Brain microvascular endothelial cell (primary cell): Measurements from ENCODE around the gene SLC26A3.
"Not testable (repeated sequence)": the region's sequence is repeated elsewhere in the genome, so short reads cannot be mapped to it uniquely, and the experiment has no call there.

Source experiments
- DNase-seq: peaks from one replicate; pipeline ENCODE4 v3.0.0-alpha.2; 2020
- H3K27ac ChIP-seq: fragments of 250-450 bp; sonication (Bioruptor Pico); 2 replicates; pipeline ENCODE4 v1.5.1; 2020; ENCODE audit warnings: mild to moderate bottlenecking, moderate library complexity
- H3K27me3 ChIP-seq: fragments of 250-450 bp; sonication (Bioruptor Pico); replicated peaks from 2 replicates; pipeline ENCODE4 v1.5.1; 2020; ENCODE audit warnings: mild to moderate bottlenecking
- H3K36me3 ChIP-seq: fragments of 250-450 bp; sonication (Bioruptor Pico); replicated peaks from 2 replicates; pipeline ENCODE4 v1.5.1; 2020; ENCODE audit warnings: mild to moderate bottlenecking
- H3K4me3 ChIP-seq: 2 replicates; pipeline ENCODE4 v1.5.1; 2011; ENCODE audit warnings: low read depth, mild to moderate bottlenecking, control low read depth, low read length, moderate library complexity
- CTCF ChIP-seq: IDR thresholded peaks from 2 replicates; pipeline ENCODE4 v1.5.1; 2011; ENCODE audit warnings: low read depth, mild to moderate bottlenecking, moderate library complexity, low read length, control low read depth, inconsistent platforms; ENCODE audit errors: missing control alignments
- in situ Hi-C: cut with HindIII; loops from 2 replicates; pipeline ENCODE4 v1.10.0; 2017; ENCODE audit warnings: low sequenced_read_pairs, low pct_ligation_motif_present

SLC26A3 gene

DNA sequence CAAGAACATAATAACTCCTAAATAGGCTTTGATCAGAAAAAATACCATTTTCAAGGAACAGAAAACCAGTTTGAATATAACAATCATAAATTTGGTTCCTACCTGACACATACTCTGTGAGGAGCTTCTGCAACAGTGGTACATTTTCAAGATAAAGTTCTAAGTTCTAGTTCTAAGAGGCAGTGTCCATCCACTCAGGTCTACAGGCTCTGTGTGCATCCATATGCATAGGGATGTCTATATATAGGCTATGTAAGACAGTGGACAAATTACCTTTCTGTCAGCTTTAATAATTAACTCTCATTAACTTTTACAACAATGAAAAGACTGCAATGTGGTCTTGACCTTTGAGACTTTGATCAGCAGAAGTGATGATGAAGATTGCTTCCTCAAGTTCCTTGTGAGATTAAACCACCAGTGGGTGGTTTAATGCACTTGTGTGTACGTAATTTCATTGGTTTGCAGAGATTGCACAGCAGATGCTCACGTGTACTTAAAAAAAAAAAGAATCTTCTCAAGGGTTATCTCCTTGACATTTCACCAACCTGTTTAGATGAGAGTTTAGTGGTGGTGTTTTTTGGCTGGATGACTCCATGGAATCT, at the start of gene SLC26A3:
SLC26A3 (minus strand) TSS at position 215 of the 602 bp plus-strand sequence. CDS start 8,714 bp downstream, outside the sequence.
- no peaks in the 10 kb centered on the region for H3K36me3 ChIP-seq
- H3K27ac ChIP-seq, result no peak within 1 kb of the TSS
- no peak for DNase-seq
- H3K27me3 ChIP-seq, result peaks cover 2% of the 10 kb centered on the region
- H3K4me3 ChIP-seq, result no peak within 1 kb of the TSS
- no peak for TF ChIP-seq CTCF
- in situ Hi-C loops, result no loop called here

DNA sequence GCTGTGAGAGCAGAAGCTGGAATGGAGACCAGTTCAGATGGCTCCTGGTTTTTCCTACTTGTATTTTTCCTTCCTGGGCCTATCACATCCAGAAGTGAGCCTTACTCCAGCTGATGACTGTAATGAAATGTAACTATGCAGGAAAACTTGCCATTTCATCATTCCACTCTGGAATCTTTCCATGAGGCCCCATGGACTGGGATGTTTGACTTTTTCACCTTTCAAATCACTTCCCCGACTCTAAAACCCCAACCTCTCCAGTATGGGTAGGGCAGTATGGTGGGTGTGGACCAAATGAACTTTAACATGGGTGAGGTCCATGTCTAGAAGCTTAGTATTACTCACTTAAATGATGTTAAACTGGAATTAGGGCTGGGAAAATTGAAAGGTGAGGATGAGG, 47.6 kb upstream of the SLC26A3 start:
- no peak for TF ChIP-seq CTCF
- in situ Hi-C loops, result no loop called here

DNA sequence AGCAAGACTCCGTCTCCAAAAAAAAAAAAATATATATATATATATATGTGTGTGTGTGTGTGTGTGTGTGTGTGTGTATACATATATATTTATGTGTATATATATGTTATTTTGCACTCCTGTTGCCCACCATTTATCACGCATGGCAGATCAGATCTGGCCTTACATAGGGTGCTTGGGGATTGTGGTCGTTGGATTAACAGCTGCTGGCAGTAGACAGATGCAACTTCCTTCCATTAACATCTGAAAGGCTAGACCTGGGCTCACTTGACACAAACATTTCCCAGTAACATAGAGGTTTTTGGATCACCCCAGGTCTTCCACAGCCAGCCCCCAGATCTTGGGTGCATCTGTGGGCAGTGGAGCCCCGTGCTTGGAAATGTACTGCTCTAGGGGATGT, 47.2 kb upstream of the SLC26A3 start:
- no peak overlapping the region for H3K27ac ChIP-seq
- no peak overlapping the region for H3K4me3 ChIP-seq
- in situ Hi-C loops, result no loop called here
- TF ChIP-seq CTCF, result no peak
- no peak for DNase-seq
- no peaks in the 10 kb centered on the region for H3K36me3 ChIP-seq
- H3K27me3 ChIP-seq, result no peaks in the 10 kb centered on the region

More for the DNA sequence above, 47.6 kb upstream of the SLC26A3 start:
- DNase-seq, result no peak
- Histone ChIP-seq H3K4me3 (no peak overlapping the region), H3K27ac (no peak overlapping the region), H3K27me3 (no peaks in the 10 kb centered on the region), H3K36me3 (no peaks in the 10 kb centered on the region)

DNA sequence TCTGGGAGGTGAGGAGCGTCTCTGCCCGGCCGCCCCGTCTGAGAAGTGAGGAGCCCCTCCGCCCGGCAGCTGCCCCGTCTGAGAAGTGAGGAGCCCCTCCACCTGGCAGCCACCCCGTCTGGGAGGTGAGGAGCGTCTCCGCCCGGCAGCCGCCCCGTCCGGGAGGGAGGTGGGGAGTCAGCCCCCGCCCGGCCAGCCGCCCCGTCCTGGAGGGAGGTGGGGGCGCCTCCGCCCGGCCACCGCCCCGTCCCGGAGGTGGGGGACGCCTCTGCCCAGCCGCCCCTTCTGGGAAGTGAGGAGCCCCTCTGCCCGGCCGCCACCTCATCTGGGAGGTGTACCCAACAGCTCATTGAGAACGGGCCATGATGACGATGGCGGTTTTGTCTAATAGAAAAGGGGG, 45.2 kb upstream of the SLC26A3 start:
- H3K27ac ChIP-seq, in situ Hi-C loops, H3K4me3 ChIP-seq, H3K36me3 ChIP-seq, DNase-seq, H3K27me3 ChIP-seq: not testable (repeated sequence)

GRCh38 chr7:107847836-107848175, 44.8 kb upstream of the SLC26A3 start:
- in situ Hi-C loops, result not testable (repeated sequence)

DNA sequence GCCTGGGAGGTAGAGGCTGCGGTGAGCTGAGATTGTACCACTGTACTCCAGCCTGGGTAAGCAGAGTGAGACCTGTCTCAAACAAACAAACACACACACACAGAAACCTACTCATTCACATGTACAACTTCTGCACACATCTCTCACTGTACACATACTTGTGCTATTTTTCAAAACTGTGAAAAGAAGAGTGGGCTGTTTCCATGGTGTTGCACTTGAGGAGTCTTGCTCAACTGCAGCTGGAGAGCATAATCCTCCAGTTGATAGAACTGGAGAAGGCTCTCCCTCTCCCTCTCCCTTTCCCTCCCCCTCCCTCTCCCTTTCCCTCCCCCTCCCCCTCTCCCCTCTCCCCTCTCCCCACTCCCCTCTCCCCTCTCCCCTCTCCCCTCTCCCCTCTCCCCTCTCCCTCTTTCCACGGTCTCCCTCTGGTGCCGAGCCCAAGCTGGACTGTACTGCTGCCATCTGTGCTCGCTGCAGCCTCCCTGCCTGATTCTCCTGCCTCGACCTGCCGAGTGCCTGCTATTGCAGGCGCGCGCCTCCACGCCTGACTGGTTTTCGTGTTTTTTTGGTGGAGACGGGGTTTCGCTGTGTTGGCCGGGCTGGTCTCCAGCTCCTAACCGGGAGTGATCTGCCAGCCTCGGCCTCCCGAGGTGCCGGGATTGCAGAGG, 44.3 kb upstream of the SLC26A3 start:
- in situ Hi-C loops, result no loop called here
- no peaks in the 10 kb centered on the region for H3K27me3 ChIP-seq
- TF ChIP-seq CTCF, result no peak
- H3K4me3 ChIP-seq, result no peak overlapping the region
- DNase-seq, result no peak
- no peaks in the 10 kb centered on the region for H3K36me3 ChIP-seq
- no peak overlapping the region for H3K27ac ChIP-seq

More at GRCh38 chr7:107847836-107848175, 44.8 kb upstream of the SLC26A3 start:
- H3K36me3 ChIP-seq, H3K4me3 ChIP-seq, H3K27me3 ChIP-seq, H3K27ac ChIP-seq, DNase-seq: not testable (repeated sequence)

DNA sequence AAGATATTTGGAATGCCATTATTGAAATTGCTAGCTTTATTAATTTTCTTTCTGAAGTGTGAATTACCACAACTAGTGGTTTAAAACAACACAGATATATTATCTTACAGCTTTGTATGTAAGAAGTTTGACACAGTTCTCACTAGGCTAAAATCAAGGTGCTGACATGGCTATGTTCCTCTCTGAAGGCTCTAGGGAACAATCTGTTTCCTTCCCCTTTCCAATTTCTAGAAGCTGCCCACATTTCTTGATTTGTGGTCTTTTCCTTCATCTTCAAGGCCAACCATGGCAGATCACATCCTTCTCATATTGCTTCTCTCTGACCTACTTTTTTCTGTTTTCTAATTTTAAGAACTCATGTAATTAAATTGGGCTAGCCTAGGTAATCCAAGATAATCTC, 43.3 kb upstream of the SLC26A3 start:
- no peak for DNase-seq
- no peak for TF ChIP-seq CTCF
- H3K4me3 ChIP-seq, result no peak overlapping the region
- no peak overlapping the region for H3K27ac ChIP-seq
- H3K36me3 ChIP-seq, result no peaks in the 10 kb centered on the region
- H3K27me3 ChIP-seq, result no peaks in the 10 kb centered on the region
- in situ Hi-C loops, result no loop called here
